Measurements from ENCODE around the gene HTR4. TPM values are rescaled to one million over a fixed set of nuclear protein-coding genes. Genes with fewer than 3 reads are reported as not detected.

Gene HTR4
- polyA plus RNA-seq, 1 of the 3 experiments (the other 2 are of a cell fraction), result not detected

DNA sequence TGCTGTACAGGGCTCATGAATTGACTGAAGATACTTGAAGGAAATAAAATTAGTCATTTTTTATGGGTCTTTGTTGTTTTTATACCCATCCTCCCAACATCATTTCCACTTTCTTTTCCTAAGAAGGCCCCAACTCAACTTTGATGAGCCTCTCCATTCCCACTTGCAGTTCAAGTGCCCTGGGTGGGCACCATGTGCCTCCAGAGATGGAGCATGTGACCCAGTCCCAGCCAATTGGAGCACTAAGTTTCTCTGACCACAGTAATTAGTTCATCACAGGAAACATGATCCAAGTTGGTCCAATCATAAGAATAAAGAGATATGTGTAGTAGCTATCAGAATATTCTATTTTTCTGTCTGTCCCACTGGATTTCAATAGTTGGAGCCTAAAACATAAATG lies 46.9 kb downstream of the HTR4 start:
- ChIA-PET CTCF (no interaction called here), POLR2A (no interaction called here)
- no peaks in the 10 kb centered on the region for H3K79me2 ChIP-seq (ENCODE audit: insufficient read depth)
- H3F3A ChIP-seq (replicated peaks; ENCODE audit: insufficient read depth), result no peaks in the 10 kb centered on the region
- no peaks in the 10 kb centered on the region for H4K20me1 ChIP-seq (ENCODE audit: insufficient read depth)
- H3K9ac ChIP-seq, result no peak overlapping the region
- H3K9me2 ChIP-seq, result no peaks in the 10 kb centered on the region
- H3K4me1 ChIP-seq (ENCODE audit: control insufficient read depth in 1 of 2, insufficient read depth in 2 of 2, low read depth in 1 of 2, low read length in 1 of 2), result no peaks in the 10 kb centered on the region
- no peak overlapping the region for H3K4me2 ChIP-seq
- no peak overlapping the region for H3K27ac ChIP-seq (ENCODE audit: low read depth in 2 of 2, low read length in 1 of 2)
- no peak overlapping the region for H3K4me3 ChIP-seq (ENCODE audit: low read depth in 2 of 2, low read length in 1 of 2)
- H3K36me3 ChIP-seq (replicated peaks in 1 of 2; ENCODE audit: control insufficient read depth in 1 of 2, insufficient read depth in 2 of 2, low read length in 1 of 2), result no peaks in the 10 kb centered on the region
- no peaks in the 10 kb centered on the region for H3K9me3 ChIP-seq
- no peaks in the 10 kb centered on the region for H3K27me3 ChIP-seq (ENCODE audit: insufficient read depth)
- no peak for TF ChIP-seq EZH2phosphoT487 (IDR thresholded peaks at IDR 0.05; ENCODE audit: borderline replicate concordance, low read depth)
- no peak overlapping the region for H2AFZ ChIP-seq (ENCODE audit: low read depth)
- DNase-seq, result no peak

GRCh38 chr5:148606296-148606695 lies 48.0 kb downstream of the HTR4 start:
- Histone ChIP-seq H3K4me3 (ENCODE audit: low read depth in 2 of 2, low read length in 1 of 2) (no peak overlapping the region), H2AFZ (ENCODE audit: low read depth) (no peak overlapping the region), H4K20me1 (ENCODE audit: insufficient read depth) (no peaks in the 10 kb centered on the region), H3K4me2 (no peak overlapping the region), H3K9me2 (no peaks in the 10 kb centered on the region), H3K36me3 (replicated peaks in 1 of 2; ENCODE audit: control insufficient read depth in 1 of 2, insufficient read depth in 2 of 2, low read length in 1 of 2) (no peaks in the 10 kb centered on the region), H3K27me3 (ENCODE audit: insufficient read depth) (no peaks in the 10 kb centered on the region), H3F3A (replicated peaks; ENCODE audit: insufficient read depth) (no peaks in the 10 kb centered on the region), H3K27ac (ENCODE audit: low read depth in 2 of 2, low read length in 1 of 2) (no peak overlapping the region), H3K79me2 (ENCODE audit: insufficient read depth) (no peaks in the 10 kb centered on the region), H3K9ac (no peak overlapping the region), H3K4me1 (ENCODE audit: control insufficient read depth in 1 of 2, insufficient read depth in 2 of 2, low read depth in 1 of 2, low read length in 1 of 2) (no peaks in the 10 kb centered on the region), H3K9me3 (no peaks in the 10 kb centered on the region)
- ChIA-PET CTCF (no interaction called here), POLR2A (no interaction called here)
- TF ChIP-seq JUND (IDR thresholded peaks at IDR 0.05) (no peak), CTCF (IDR thresholded peaks at IDR 0.05) (no peak), RFX5 (IDR thresholded peaks at IDR 0.05; ENCODE audit: low read length) (no peak), IRF3 (IDR thresholded peaks at IDR 0.05; ENCODE audit: low read depth, low read length) (no peak), NRF1 (IDR thresholded peaks at IDR 0.05; ENCODE audit: low read depth, low read length) (no peak), SMC3 (IDR thresholded peaks at IDR 0.05; ENCODE audit: low read depth, low read length) (no peak), MXI1 (IDR thresholded peaks at IDR 0.05; ENCODE audit: low read depth, low read length) (no peak), NFIC (IDR thresholded peaks at IDR 0.05; ENCODE audit: borderline replicate concordance) (no peak), ELF1 (IDR thresholded peaks at IDR 0.05) (no peak), POLR2AphosphoS5 (IDR thresholded peaks at IDR 0.05; ENCODE audit: low read depth, low read length) (no peak)
- TF ChIP-seq, protein P1, sequence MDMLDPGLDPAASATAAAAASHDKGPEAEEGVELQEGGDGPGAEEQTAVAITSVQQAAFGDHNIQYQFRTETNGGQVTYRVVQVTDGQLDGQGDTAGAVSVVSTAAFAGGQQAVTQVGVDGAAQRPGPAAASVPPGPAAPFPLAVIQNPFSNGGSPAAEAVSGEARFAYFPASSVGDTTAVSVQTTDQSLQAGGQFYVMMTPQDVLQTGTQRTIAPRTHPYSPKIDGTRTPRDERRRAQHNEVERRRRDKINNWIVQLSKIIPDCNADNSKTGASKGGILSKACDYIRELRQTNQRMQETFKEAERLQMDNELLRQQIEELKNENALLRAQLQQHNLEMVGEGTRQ (IDR thresholded peaks at IDR 0.05; ENCODE audit: borderline replicate concordance, low read depth, low read length), result no peak
- no peak for DNase-seq

Data from SK-N-SH (cell line).